Pancreas (tissue), 10 donors: ENCODE data around the gene SSBP3. TPM values are rescaled to one million over a fixed set of nuclear protein-coding genes. Genes with fewer than 3 reads are reported as not detected.

Experiments
- ATAC-seq, 4 donors: fragments of 200-7000 bp; cut with Tn5 transposase; one replicate each; pipeline versions ENCODE4 v1.8.0 to v1.9.1; 2020; ENCODE audit warnings: mild to moderate bottlenecking in 4 of 4, moderate library complexity in 4 of 4
- DNase-seq, 6 donors: peaks; one replicate each; pipeline ENCODE4 v3.0.0-alpha.2; 2020
- FAIRE-seq: peaks from 2 replicates; lab custom pipeline; 2012; peaks lifted over from hg19 to GRCh38; lab: Jason Lieb, UNC
- H3K27ac ChIP-seq, 4 donors: fragments of 200-600 bp; sonication (generic); 1 replicate in 3 of 4; 2 replicates in 1 of 4; pipeline versions ENCODE4 v1.5.0 to v1.8.0; 2020
- H3K27me3 ChIP-seq, 4 donors: fragments of 200-600 bp; one replicate each; pipeline ENCODE4 v1.8.0; 2021
- H3K36me3 ChIP-seq, 3 donors: fragments of 200-600 bp; sonication (generic) in 1 of 3; one replicate each; pipeline versions ENCODE4 v1.5.0 to v1.8.0; 2020 to 2021
- H3K4me1 ChIP-seq, 3 donors: fragments of 200-600 bp; one replicate each; pipeline ENCODE4 v1.8.0; 2021
- H3K4me3 ChIP-seq, 4 donors: fragments of 200-600 bp; sonication (generic) in 2 of 4; one replicate each; pipeline versions ENCODE4 v1.5.0 to v1.8.0; 2020 to 2021
- H3K9me3 ChIP-seq, 4 donors: fragments of 200-600 bp; one replicate each; pipeline ENCODE4 v1.8.0; 2021
- CTCF ChIP-seq, 4 donors: fragments of 200-600 bp; sonication (generic) in 3 of 4; IDR thresholded peaks; one replicate each; pipeline versions ENCODE4 v1.5.0 to v1.8.0; 2021; ENCODE audit warnings: antibody characterized with exemption in 4 of 4
- WGBS, 2 donors: extraction: QIAGEN DNeasy Blood & Tissue Kit; methylation state at CpG; one replicate each; pipeline ENCODE4 v1.1.7; 2013; 5-methylcytosine and 5-hydroxymethylcytosine counted together
- intact Hi-C, 3 donors: fragments of 100-400 bp; cut with DNase I; formaldehyde crosslinking; loops; one replicate each; pipeline versions ENCODE4 v1.11.1 to v1.14.2; 2022
- polyA plus RNA-seq, 2 donors: library from polyadenylated mRNA; stranded (reverse); fragments of 200-250 nt; gene quantifications; one replicate each; pipeline ENCODE4 v1.2.3, GENCODE V29; 2013
- total RNA-seq, 6 donors: library from RNA; stranded (reverse); fragmentation: NEBNext Ultra II Directional in 4 of 6; extraction: Animal tissue kit (Norgen Biotek cat#: 25700) in 4 of 6; gene quantifications; one replicate each; pipeline versions ENCODE4 v1.2.1 to v1.2.4, GENCODE V29; 2021 to 2023
- donor health status: healthy with polysubstance abuse.
- donor health status: DM: no; HTN: no; CAD: no; lungs with moderate emphysema.
- donor health status: DM: no; HTN: no; CAD: no.
- donor health status: control.
- donor health status: control.
- donor health status: Bipolar disorder and iron deficiency.
- donor health status: DM: yes; HTN: yes; CAD: no.
- donor health status: DM: no; HTN: no; CAD: no.
- donor health status: DM: no; HTN: no; CAD: no.
- donor health status: DM: yes; HTN: yes; CAD: no.

The SSBP3 gene
- total and polyA plus RNA-seq, 8 donors, result 16.4 to 31.0 (median 22.9) TPM

GRCh38 chr1:54283635-54284385 is 122.4 kb downstream of the SSBP3 start:
- DNase-seq (no peak), FAIRE-seq (no peak), ATAC-seq (no peak)
- 78 to 82% methylated on average over 8 of the region's 8 CpGs for WGBS, 2 donors
- Histone ChIP-seq H3K27ac (peak overlapping the region in 2 of 4 donors; percentile 19 to 46), H3K4me1 (peaks cover 13 to 36% (median 35%) of the 10 kb centered on the region in 3 donors), H3K36me3 (no peaks in the 10 kb centered on the region), H3K4me3 (no peak overlapping the region), H3K9me3 (no peaks in the 10 kb centered on the region), H3K27me3 (no peaks in the 10 kb centered on the region)
- TF ChIP-seq CTCF (IDR thresholded peaks at IDR 0.05), result no peak
- intact Hi-C loops, result loop anchor here in 1 of 3 donors (10.0 kb wide), 1 partner anchor 111 kb away; no protein-coding TSS in a partner anchor

GRCh38 chr1:54282101-54282847 is 123.9 kb downstream of the SSBP3 start:
- WGBS, 2 donors, result 61 to 63% methylated on average over 16 of the region's 16 CpGs
- FAIRE-seq (no peak), DNase-seq (peak in 2 of 6 donors; percentile 36 to 45)

GRCh38 chr1:54280651-54281050 is 125.5 kb downstream of the SSBP3 start:
- intact Hi-C loops, result loop anchor here in 1 of 3 donors (10.0 kb wide), 1 partner anchor 114 kb away; no protein-coding TSS in a partner anchor
- ATAC-seq (no peak), FAIRE-seq (no peak), DNase-seq (no peak)
- H3K27ac ChIP-seq, result no peak overlapping the region
- no peaks in the 10 kb centered on the region for H3K36me3 ChIP-seq
- 89 to 90% methylated on average over 12 of the region's 12 CpGs for WGBS, 2 donors
- H3K4me1 ChIP-seq, result peaks cover 37 to 56% (median 51%) of the 10 kb centered on the region in 3 donors
- no peak for TF ChIP-seq CTCF (IDR thresholded peaks at IDR 0.05)
- no peaks in the 10 kb centered on the region for H3K27me3 ChIP-seq
- H3K4me3 ChIP-seq, result no peak overlapping the region
- no peaks in the 10 kb centered on the region for H3K9me3 ChIP-seq

More at GRCh38 chr1:54282101-54282847, 123.9 kb downstream of the SSBP3 start:
- Histone ChIP-seq H3K27ac (peak overlapping the region; percentile 11 to 46 (median 44)), H3K36me3 (no peaks in the 10 kb centered on the region), H3K9me3 (no peaks in the 10 kb centered on the region), H3K27me3 (no peaks in the 10 kb centered on the region), H3K4me3 (no peak overlapping the region), H3K4me1 (peaks cover 28 to 49% (median 44%) of the 10 kb centered on the region in 3 donors)
- peak in 1 of 4 donors; percentile 8 for ATAC-seq
- no peak for TF ChIP-seq CTCF (IDR thresholded peaks at IDR 0.05)
- intact Hi-C loops, result loop anchor here in 1 of 3 donors (10.0 kb wide), 1 partner anchor 113 kb away; no protein-coding TSS in a partner anchor

- intact Hi-C loops, result no loop called here
- WGBS, 2 donors, result 97 to 99% methylated on average over 8 of the region's 8 CpGs
- peaks cover 47 to 66% (median 62%) of the 10 kb centered on the region in 3 donors for H3K4me1 ChIP-seq
- FAIRE-seq (no peak), DNase-seq (no peak), ATAC-seq (no peak)
- H3K36me3 ChIP-seq, result no peaks in the 10 kb centered on the region
- peak overlapping the region; percentile 24 to 89 (median 64) for H3K27ac ChIP-seq
- no peaks in the 10 kb centered on the region for H3K27me3 ChIP-seq
- no peak overlapping the region for H3K4me3 ChIP-seq
- H3K9me3 ChIP-seq, result no peaks in the 10 kb centered on the region
- TF ChIP-seq CTCF (IDR thresholded peaks at IDR 0.05), result no peak
Measured at GRCh38 chr1:54279457-54279856, 126.7 kb downstream of the SSBP3 start.
